Adrenal gland (tissue), 12 donors: ENCODE measurements around the gene FBXO3. TPM values are rescaled to one million over a fixed set of nuclear protein-coding genes. Genes with fewer than 3 reads are reported as not detected.

Experiments used
- DNase-seq, 7 donors: peaks; one replicate each; pipeline ENCODE4 v3.0.0-alpha.2; 2019 to 2020
- H3K27ac ChIP-seq, 5 donors: fragments of 200-600 bp; sonication (generic) in 4 of 5; 1 replicate in 3 of 5; 2 replicates in 2 of 5; pipeline versions ENCODE4 v1.5.1 to v1.8.0; 2016 to 2020; ENCODE audit warnings: mild to moderate bottlenecking in 1 of 5
- H3K27me3 ChIP-seq: fragments of 200-600 bp; 2 replicates; pipeline ENCODE4 v1.8.0; 2021
- H3K36me3 ChIP-seq, 2 donors: fragments of 200-600 bp; replicated peaks in 1 of 2; 1 replicate in 1 of 2; 2 replicates in 1 of 2; pipeline versions ENCODE4 v1.5.1 to v1.8.0; 2018 to 2022
- H3K4me1 ChIP-seq, 2 donors: fragments of 200-600 bp; replicated peaks in 1 of 2; 1 replicate in 1 of 2; 2 replicates in 1 of 2; pipeline versions ENCODE4 v1.5.1 to v1.8.0; 2018 to 2021
- H3K4me3 ChIP-seq, 4 donors: fragments of 200-600 bp; sonication (generic) in 3 of 4; one replicate each; pipeline ENCODE4 v1.5.1; 2016 to 2018
- H3K9me3 ChIP-seq, 3 donors: fragments of 200-600 bp; sonication (generic) in 1 of 3; replicated peaks in 1 of 3; 1 replicate in 2 of 3; 2 replicates in 1 of 3; pipeline versions ENCODE4 v1.5.1 to v1.8.0; 2016 to 2021
- POLR2A ChIP-seq, 2 donors: fragments of 450-650 bp; IDR thresholded peaks; one replicate each; pipeline ENCODE4 v1.6.1; 2017; ENCODE audit warnings: antibody characterized with exemption in 2 of 2, mild to moderate bottlenecking in 2 of 2, moderate library complexity in 1 of 2
- WGBS, 4 donors: extraction: QIAGEN DNeasy Blood & Tissue Kit in 2 of 4; methylation state at CpG; one replicate each; pipeline versions ENCODE4 v1.1.5 to v1.1.7; 2013 to 2017; 5-methylcytosine and 5-hydroxymethylcytosine counted together
- intact Hi-C, 2 donors: fragments of 100-400 bp; cut with DNase I; formaldehyde crosslinking; loops; one replicate each; pipeline versions ENCODE4 v1.14.1 to v1.15.0; 2022 to 2023
- polyA plus RNA-seq, 3 donors: library from polyadenylated mRNA; stranded (reverse); fragments of 200-250 nt in 2 of 3; fragments of 350-450 nt in 1 of 3; fragmentation: Illumina TruSeq in 1 of 3; extraction: RNeasy Lipid Tissue Mini Kit (QIAGEN cat#74804) in 1 of 3; gene quantifications; one replicate each; pipeline ENCODE4 v1.2.3, GENCODE V29; 2013 to 2014
- total RNA-seq, 9 donors: library from RNA; depleted of rRNA in 4 of 9; stranded (reverse); fragments of >200 nt in 4 of 9; fragments of 120-200 nt in 1 of 9; fragmentation: NEBNext Ultra II Directional in 1 of 9; extraction: Animal tissue kit (Norgen Biotek cat#: 25700) in 1 of 9; gene quantifications; one replicate each; pipeline versions ENCODE4 v1.1.0 to v1.2.4, GENCODE V29; 2013 to 2023
- TF ChIP-seq, protein P1 (sequence below), 6 experiments: fragments of 450-650 bp in 4 of 6; fragments of 200-600 bp in 2 of 6; sonication (generic) in 1 of 6; IDR thresholded peaks; 1 replicate in 5 of 6; 2 replicates in 1 of 6; pipeline versions ENCODE4 v1.5.1 to v1.8.0; 2016 to 2021; ENCODE audit warnings: antibody characterized with exemption in 6 of 6, mild to moderate bottlenecking in 2 of 6, moderate library complexity in 1 of 6
- donor health status: healthy with polysubstance abuse.
- donor health status: Bipolar disorder and iron deficiency.
- donor health status: DM: yes; HTN: yes; CAD: no.
- donor health status: DM: no; HTN: no; CAD: no.
- donor health status: DM: no; HTN: no; CAD: no.
- donor health status: DM: yes; HTN: yes; CAD: no.

The FBXO3 gene
- total and polyA plus RNA-seq, 12 donors: 20.7 to 59.2 (median 39.3) TPM

DNA sequence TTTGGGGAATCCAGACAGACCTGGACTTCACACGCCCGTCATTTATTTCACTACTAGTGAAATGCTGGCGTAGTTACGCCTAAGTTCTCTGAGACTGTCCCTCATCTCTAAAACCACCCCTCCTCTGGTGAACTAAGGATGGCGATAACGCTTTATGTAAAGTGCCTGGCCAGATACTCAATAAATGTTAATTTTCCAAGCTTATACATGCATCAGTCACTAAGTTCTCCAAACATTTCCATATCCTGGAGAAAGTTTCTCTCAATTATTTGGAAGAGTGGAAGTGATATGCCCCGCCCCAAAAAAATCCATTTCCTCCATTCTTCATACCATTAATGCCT is 1.1 kb upstream of the FBXO3 start:
- DNase-seq: no peak
- intact Hi-C loops: no loop called here
- TF ChIP-seq, protein P1, sequence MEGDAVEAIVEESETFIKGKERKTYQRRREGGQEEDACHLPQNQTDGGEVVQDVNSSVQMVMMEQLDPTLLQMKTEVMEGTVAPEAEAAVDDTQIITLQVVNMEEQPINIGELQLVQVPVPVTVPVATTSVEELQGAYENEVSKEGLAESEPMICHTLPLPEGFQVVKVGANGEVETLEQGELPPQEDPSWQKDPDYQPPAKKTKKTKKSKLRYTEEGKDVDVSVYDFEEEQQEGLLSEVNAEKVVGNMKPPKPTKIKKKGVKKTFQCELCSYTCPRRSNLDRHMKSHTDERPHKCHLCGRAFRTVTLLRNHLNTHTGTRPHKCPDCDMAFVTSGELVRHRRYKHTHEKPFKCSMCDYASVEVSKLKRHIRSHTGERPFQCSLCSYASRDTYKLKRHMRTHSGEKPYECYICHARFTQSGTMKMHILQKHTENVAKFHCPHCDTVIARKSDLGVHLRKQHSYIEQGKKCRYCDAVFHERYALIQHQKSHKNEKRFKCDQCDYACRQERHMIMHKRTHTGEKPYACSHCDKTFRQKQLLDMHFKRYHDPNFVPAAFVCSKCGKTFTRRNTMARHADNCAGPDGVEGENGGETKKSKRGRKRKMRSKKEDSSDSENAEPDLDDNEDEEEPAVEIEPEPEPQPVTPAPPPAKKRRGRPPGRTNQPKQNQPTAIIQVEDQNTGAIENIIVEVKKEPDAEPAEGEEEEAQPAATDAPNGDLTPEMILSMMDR (IDR thresholded peaks at IDR 0.05): no peak
- peaks cover 6 to 30% of the 10 kb centered on the region in 2 donors for H3K4me1 ChIP-seq
- H3K9me3 ChIP-seq: no peaks in the 10 kb centered on the region
- H3K36me3 ChIP-seq: no peaks in the 10 kb centered on the region
- no peak overlapping the region for H3K4me3 ChIP-seq
- H3K27me3 ChIP-seq: no peaks in the 10 kb centered on the region
- 74 to 88% (median 81%) methylated on average over 7 of the region's 7 CpGs for WGBS, 4 donors
- H3K27ac ChIP-seq: no peak overlapping the region

GRCh38 chr11:33774736-33775466 is 581 bp upstream of the FBXO3 start:
- Histone ChIP-seq H3K36me3 (no peaks in the 10 kb centered on the region), H3K4me3 (peak overlapping the region in 3 of 4 donors; percentile 75 to 99 (median 95)), H3K9me3 (no peaks in the 10 kb centered on the region), H3K27me3 (no peaks in the 10 kb centered on the region), H3K4me1 (peaks cover 6 to 30% of the 10 kb centered on the region in 2 donors), H3K27ac (peak overlapping the region in 4 of 5 donors; percentile 32 to 81 (median 67))
- intact Hi-C loops: no loop called here
- DNase-seq: peak in 1 of 7 donors; percentile 44
- WGBS, 4 donors: 2 to 3% (median 2%) methylated on average over 23 of the region's 23 CpGs
- TF ChIP-seq, protein P1 (IDR thresholded peaks at IDR 0.05): no peak
- TF ChIP-seq POLR2A (IDR thresholded peaks at IDR 0.05): no peak

- no peaks in the 10 kb centered on the region for H3K9me3 ChIP-seq
- H3K27ac ChIP-seq: peak overlapping the region in 4 of 5 donors; percentile 54 to 81 (median 67)
- H3K36me3 ChIP-seq: peaks cover 0 to 11% of the 10 kb centered on the region in 2 donors
- H3K27me3 ChIP-seq: no peaks in the 10 kb centered on the region
- WGBS, 4 donors: 5 to 9% (median 6%) methylated on average over 17 to 22 of the region's 22 CpGs
- peak overlapping the region; percentile 25 to 99 (median 88) for H3K4me3 ChIP-seq
- intact Hi-C loops: no loop called here
- TF ChIP-seq, protein P1 (IDR thresholded peaks at IDR 0.05): no peak
- H3K4me1 ChIP-seq: peaks cover 6 to 30% of the 10 kb centered on the region in 2 donors
- DNase-seq: peak in 1 of 7 donors; percentile 10
Observed at GRCh38 chr11:33773404-33773986, 825 bp downstream of the FBXO3 start.

DNA sequence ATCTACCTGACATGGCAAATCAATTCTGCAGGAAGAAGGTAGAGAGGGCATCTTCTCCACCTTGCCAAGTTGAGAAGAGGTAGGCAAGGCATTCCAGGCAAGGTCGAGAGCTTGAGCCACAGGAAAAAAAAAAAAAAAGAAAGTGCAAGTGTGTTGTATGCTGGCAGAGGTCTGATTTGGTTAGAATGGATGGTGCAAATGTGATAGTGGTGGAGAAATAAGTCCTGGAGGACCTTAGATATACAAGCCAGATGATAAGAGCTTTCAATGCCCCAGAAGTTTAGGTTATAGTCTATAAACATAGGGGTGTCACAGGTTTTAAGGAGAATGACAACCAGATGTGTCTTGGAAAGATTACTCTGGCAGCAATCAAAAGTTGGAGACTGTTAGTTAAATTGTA is 1.4 kb downstream of the FBXO3 start:
- DNase-seq: no peak
- Histone ChIP-seq H3K4me1 (peaks cover 6 to 30% of the 10 kb centered on the region in 2 donors), H3K9me3 (no peaks in the 10 kb centered on the region), H3K27ac (no peak overlapping the region), H3K36me3 (peaks cover 0 to 18% of the 10 kb centered on the region in 2 donors), H3K27me3 (no peaks in the 10 kb centered on the region), H3K4me3 (peak overlapping the region in 1 of 4 donors; percentile 99)
- intact Hi-C loops: no loop called here
- WGBS, 4 donors: 37 to 48% (median 44%) methylated on average over 1 of the region's 1 CpG
- TF ChIP-seq POLR2A (IDR thresholded peaks at IDR 0.05): no peak
- TF ChIP-seq, protein P1 (IDR thresholded peaks at IDR 0.05): no peak
